HCT116 (cell line): Measurements from ENCODE around the gene LMBR1. TPM values are rescaled to one million over a fixed set of nuclear protein-coding genes. Genes with fewer than 3 reads are reported as not detected.
"Not testable (repeated sequence)": the region's sequence is repeated elsewhere in the genome, so short reads cannot be mapped to it uniquely, and the experiment has no call there.

ENCODE experiments used
- ATAC-seq: fragments of 200-7000 bp; cut with Tn5 transposase; 2 replicates; pipeline ENCODE4 v1.9.1; 2020; ENCODE audit warnings: mild to moderate bottlenecking, moderate library complexity
- BruUV-seq: library from RNA; stranded (reverse); fragments of 400-500 nt; replicated peaks from 2 replicates; lab custom pipeline; 2021; lab: Mats Ljungman, UMichigan
- CTCF ChIA-PET: fragments of 300-600 bp; sonication (Branson Sonifier 250); formaldehyde crosslinking; loops from one replicate; lab custom pipeline; 2021; ENCODE audit warnings: antibody characterized with exemption; lab: Charles Lee
- POLR2A ChIA-PET: fragments of 300-600, 350-600 bp; sonication (Branson Sonifier 250); formaldehyde crosslinking; loops from one replicate; lab custom pipeline; 2021; ENCODE audit warnings: antibody characterized with exemption; lab: Charles Lee
- RAD21 ChIA-PET, 2 experiments: fragments of 300-600 bp; sonication (Branson Sonifier 250); formaldehyde crosslinking; loops; one replicate each; lab custom pipeline; 2023; ENCODE audit warnings: low total read pairs in 2 of 2; ENCODE audit not compliant: uncharacterized antibody in 2 of 2, unreplicated experiment in 2 of 2, low non-redundant PET in 1 of 2; lab: Charles Lee
- DNase-seq: peaks from one replicate; pipeline ENCODE4 v3.0.0-alpha.2; 2010; ENCODE audit warnings: low read depth, low spot score
- H2AFZ ChIP-seq: fragments of 200-600 bp; shearing (Covaris generic), sonication (generic); 2 replicates; pipeline ENCODE4 v1.6.1; 2017; ENCODE audit warnings: low read depth, mixed run types, mixed read lengths, antibody characterized with exemption, low read length; ENCODE audit not compliant: poor library complexity, severe bottlenecking
- H3K27ac ChIP-seq: 2 replicates; pipeline ENCODE4 v1.5.1; 2012; ENCODE audit warnings: low read depth, low read length
- H3K27me3 ChIP-seq: fragments of 200-600 bp; sonication (generic); 2 replicates; pipeline ENCODE4 v1.6.1; 2016; ENCODE audit warnings: mixed run types, low read length, mixed read lengths; ENCODE audit not compliant: insufficient read depth
- H3K36me3 ChIP-seq, 2 experiments: fragments of 200-500 bp in 1 of 2; fragments of 200-600 bp in 1 of 2; sonication (Bioruptor generic) in 1 of 2; sonication (generic) in 1 of 2; 2 replicates each; pipeline versions ENCODE4 v1.5.1 to v1.6.1; 2014 to 2016; ENCODE audit warnings: low read length in 2 of 2, inconsistent platforms in 1 of 2, mixed read lengths in 1 of 2, mixed run types in 1 of 2; ENCODE audit not compliant: insufficient read depth in 2 of 2, control insufficient read depth in 1 of 2
- H3K4me1 ChIP-seq, 2 experiments: fragments of 200-600 bp in 1 of 2; sonication (generic) in 1 of 2; 2 replicates each; pipeline versions ENCODE4 v1.5.1 to v1.6.1; 2012 to 2017; ENCODE audit warnings: low read length in 2 of 2, inconsistent platforms in 1 of 2, mild to moderate bottlenecking in 1 of 2, mixed read lengths in 1 of 2, mixed run types in 1 of 2, moderate library complexity in 1 of 2; ENCODE audit not compliant: insufficient read depth in 2 of 2, control insufficient read depth in 1 of 2
- H3K4me2 ChIP-seq: fragments of 200-600 bp; sonication (generic); 2 replicates; pipeline ENCODE4 v1.6.1; 2017; ENCODE audit warnings: mixed run types, low read length, mixed read lengths
- H3K4me3 ChIP-seq, 2 experiments: fragments of 200-600 bp in 1 of 2; sonication (generic) in 1 of 2; replicated peaks in 1 of 2; 2 replicates each; pipeline ENCODE4 v1.5.1; 2011 to 2016; ENCODE audit warnings: low read length in 2 of 2, control low read depth in 1 of 2, low read depth in 1 of 2, mild to moderate bottlenecking in 1 of 2, mixed read lengths in 1 of 2, mixed run types in 1 of 2
- H3K79me2 ChIP-seq: fragments of 200-600 bp; sonication (generic); 2 replicates; pipeline ENCODE4 v1.6.1; 2017; ENCODE audit warnings: mild to moderate bottlenecking, mixed run types, low read length, moderate library complexity, mixed read lengths; ENCODE audit not compliant: insufficient read depth
- H3K9ac ChIP-seq: fragments of 200-600 bp; sonication (generic); 2 replicates; pipeline ENCODE4 v1.6.1; 2016; ENCODE audit warnings: low read length, mixed read lengths
- H3K9me2 ChIP-seq: fragments of 200-600 bp; sonication (generic), shearing (Covaris generic); 2 replicates; pipeline ENCODE4 v1.6.1; 2017; ENCODE audit warnings: mixed run types, mild to moderate bottlenecking, moderate library complexity; ENCODE audit not compliant: insufficient read depth
- H3K9me3 ChIP-seq, 2 experiments: fragments of 200-500 bp in 1 of 2; fragments of 200-600 bp in 1 of 2; sonication (Bioruptor generic) in 1 of 2; sonication (generic) in 1 of 2; 2 replicates each; pipeline ENCODE4 v1.6.1; 2014 to 2017; ENCODE audit warnings: low read length in 2 of 2, mixed read lengths in 2 of 2, inconsistent platforms in 1 of 2, low read depth in 1 of 2, mild to moderate bottlenecking in 1 of 2, mixed run types in 1 of 2, moderate library complexity in 1 of 2; ENCODE audit not compliant: control insufficient read depth in 1 of 2, insufficient read depth in 1 of 2
- H4K20me1 ChIP-seq: fragments of 200-600 bp; sonication (generic), shearing (Covaris generic); 2 replicates; pipeline ENCODE4 v1.6.1; 2017; ENCODE audit warnings: mixed run types, mild to moderate bottlenecking, moderate library complexity; ENCODE audit not compliant: insufficient read depth
- SP1 ChIP-seq: IDR thresholded peaks from 2 replicates; pipeline ENCODE4 v1.6.1; 2012; ENCODE audit warnings: low read depth
- ZBTB33 ChIP-seq: IDR thresholded peaks from 2 replicates; pipeline ENCODE4 v1.6.1; 2011; ENCODE audit warnings: mild to moderate bottlenecking, low read length, moderate library complexity; ENCODE audit not compliant: insufficient replicate concordance; ENCODE audit errors: extremely low read depth
- intact Hi-C: fragments of 100-400 bp; cut with micrococcal nuclease; formaldehyde crosslinking; loops from 2 replicates; pipeline ENCODE4 v1.10.0; 2022
- total RNA-seq: library from RNA; stranded (reverse); gene quantifications from one replicate; pipeline ENCODE4 v1.2.1, GENCODE V29; 2021; ENCODE audit not compliant: unreplicated experiment

Gene LMBR1
- total RNA-seq, 1 experiment from 2014 or later = 84.0 TPM

- TF ChIP-seq ZBTB33 = no peak
- TF ChIP-seq SP1 = no peak
Observed at GRCh38 chr7:156638443-156639077, 254.4 kb downstream of the LMBR1 start (continued).

- RAD21 ChIA-PET, H3K27me3 ChIP-seq, BruUV-seq, H3K4me2 ChIP-seq, POLR2A ChIA-PET, intact Hi-C loops, H4K20me1 ChIP-seq, H2AFZ ChIP-seq, H3K9me3 ChIP-seq, H3K79me2 ChIP-seq, CTCF ChIA-PET, H3K36me3 ChIP-seq, H3K27ac ChIP-seq, H3K9me2 ChIP-seq, H3K4me3 ChIP-seq, DNase-seq, ATAC-seq, H3K9ac ChIP-seq: not testable (repeated sequence)
- peaks cover 4 to 19% of the 10 kb centered on the region in 2 experiments; a peak in 3 of 4 replicates for H3K4me1 ChIP-seq
Observed at GRCh38 chr7:156637093-156637492, 255.9 kb downstream of the LMBR1 start.
